Nephron progenitor cell (in vitro differentiated cells): Measurements from ENCODE around the gene ABCA8.

ENCODE experiments used
- DNase-seq: peaks from one replicate; pipeline ENCODE4 v3.0.0; 2021
- H3K27ac Mint-ChIP-seq: 2 replicates; pipeline ENCODE4 v1.8.0; 2021; ENCODE audit warnings: mild to moderate bottlenecking, moderate library complexity, mixed read lengths
- H3K27me3 Mint-ChIP-seq: 2 replicates; pipeline ENCODE4 v1.8.0; 2021; ENCODE audit warnings: mild to moderate bottlenecking, low read depth, mixed read lengths; ENCODE audit not compliant: poor library complexity
- H3K36me3 Mint-ChIP-seq: 2 replicates; pipeline ENCODE4 v1.8.0; 2021; ENCODE audit warnings: low read depth, mixed read lengths
- H3K4me1 Mint-ChIP-seq: 2 replicates; pipeline ENCODE4 v1.8.0; 2021; ENCODE audit warnings: mixed read lengths
- H3K4me3 Mint-ChIP-seq: 2 replicates; pipeline ENCODE4 v1.8.0; 2021; ENCODE audit warnings: mild to moderate bottlenecking, moderate library complexity, mixed read lengths
- H3K9me3 Mint-ChIP-seq: 2 replicates; pipeline ENCODE4 v1.8.0; 2021; ENCODE audit warnings: mild to moderate bottlenecking, moderate library complexity, mixed read lengths
- CTCF ChIP-seq: fragments of 200-600 bp; sonication (generic); IDR thresholded peaks from 2 replicates; pipeline ENCODE4 v1.5.0; 2021; ENCODE audit warnings: antibody characterized with exemption

Gene ABCA8

GRCh38 chr17:68906638-68907037 is 48.6 kb downstream of the ABCA8 start:
- peak; percentile 41 for TF ChIP-seq CTCF
- H3K4me1 Mint-ChIP-seq = peaks cover 26% of the 10 kb centered on the region
- H3K9me3 Mint-ChIP-seq = no peaks in the 10 kb centered on the region
- peaks cover 3% of the 10 kb centered on the region for H3K27me3 Mint-ChIP-seq
- H3K27ac Mint-ChIP-seq = no peak overlapping the region
- no peak for DNase-seq
- H3K4me3 Mint-ChIP-seq = no peak overlapping the region
- H3K36me3 Mint-ChIP-seq = no peaks in the 10 kb centered on the region

- TF ChIP-seq CTCF = no peak
- no peak for DNase-seq
- Mint-ChIP-seq H3K4me3 (no peak overlapping the region), H3K9me3 (peaks cover 5% of the 10 kb centered on the region), H3K36me3 (no peaks in the 10 kb centered on the region), H3K27me3 (peaks cover 3% of the 10 kb centered on the region), H3K4me1 (peaks cover 7% of the 10 kb centered on the region), H3K27ac (no peak overlapping the region)
Measured at GRCh38 chr17:68903286-68903685, 51.9 kb downstream of the ABCA8 start.

DNA sequence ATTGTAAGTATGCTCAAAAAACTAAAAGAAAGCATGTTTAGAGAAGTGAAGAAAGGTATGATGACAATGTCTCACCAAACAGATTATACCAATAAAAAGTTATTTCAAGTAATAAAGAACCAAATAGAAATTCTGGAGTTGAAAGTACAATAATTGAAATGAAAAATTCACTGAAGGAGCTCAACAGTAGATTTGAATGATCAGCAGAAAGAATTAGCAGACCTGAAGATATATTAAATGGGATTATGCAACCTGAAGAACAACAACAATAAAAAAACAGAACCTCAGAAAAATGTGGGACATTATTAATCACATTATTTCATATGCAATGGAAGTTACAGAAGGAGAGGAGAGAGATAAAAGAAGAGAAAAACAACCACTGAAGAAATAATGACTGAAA is 57.6 kb downstream of the ABCA8 start:
- no peak for TF ChIP-seq CTCF
- DNase-seq = no peak
- H3K4me1 Mint-ChIP-seq = no peaks in the 10 kb centered on the region
- H3K9me3 Mint-ChIP-seq = peaks cover 20% of the 10 kb centered on the region
- no peak overlapping the region for H3K27ac Mint-ChIP-seq
- H3K36me3 Mint-ChIP-seq = peaks cover 7% of the 10 kb centered on the region
- H3K27me3 Mint-ChIP-seq = peaks cover 7% of the 10 kb centered on the region
- H3K4me3 Mint-ChIP-seq = no peak overlapping the region

GRCh38 chr17:68892658-68893057 is 62.5 kb downstream of the ABCA8 start:
- DNase-seq = no peak
- H3K27ac Mint-ChIP-seq = no peak overlapping the region
- H3K36me3 Mint-ChIP-seq = peaks cover 7% of the 10 kb centered on the region
- H3K27me3 Mint-ChIP-seq = peaks cover 7% of the 10 kb centered on the region
- H3K9me3 Mint-ChIP-seq = peaks cover 13% of the 10 kb centered on the region
- TF ChIP-seq CTCF = no peak
- H3K4me1 Mint-ChIP-seq = no peaks in the 10 kb centered on the region
- no peak overlapping the region for H3K4me3 Mint-ChIP-seq

GRCh38 chr17:68892193-68892592 is 63.0 kb downstream of the ABCA8 start:
- H3K9me3 Mint-ChIP-seq = peaks cover 8% of the 10 kb centered on the region
- H3K27ac Mint-ChIP-seq = no peak overlapping the region
- DNase-seq = no peak
- H3K4me3 Mint-ChIP-seq = no peak overlapping the region
- no peak for TF ChIP-seq CTCF
- H3K36me3 Mint-ChIP-seq = peaks cover 7% of the 10 kb centered on the region
- peaks cover 10% of the 10 kb centered on the region for H3K27me3 Mint-ChIP-seq
- H3K4me1 Mint-ChIP-seq = no peaks in the 10 kb centered on the region

- H3K4me3 Mint-ChIP-seq = no peak overlapping the region
- no peak for DNase-seq
- H3K27ac Mint-ChIP-seq = no peak overlapping the region
- no peaks in the 10 kb centered on the region for H3K9me3 Mint-ChIP-seq
- no peak for TF ChIP-seq CTCF
- peaks cover 15% of the 10 kb centered on the region for H3K27me3 Mint-ChIP-seq
- no peaks in the 10 kb centered on the region for H3K4me1 Mint-ChIP-seq
- no peaks in the 10 kb centered on the region for H3K36me3 Mint-ChIP-seq
Measured at GRCh38 chr17:68886401-68886800, 68.8 kb downstream of the ABCA8 start.
